DMS79 (cell line): ENCODE results near the gene ARHGEF1.

ENCODE experiments used
- DNase-seq: peaks from one replicate; lab custom pipeline; 2025; lab: John Stamatoyannopoulos, UW

The ARHGEF1 gene

GRCh38 chr19:41882568-41883462 is at the start of gene ARHGEF1:
Gene ARHGEF1 (plus strand): TSS chr19:41883184. CDS start chr19:41888083, 4,899 bp downstream.
- no peak for DNase-seq

GRCh38 chr19:41837981-41838708 is 44.8 kb upstream of the ARHGEF1 start:
- no peak for DNase-seq

DNA sequence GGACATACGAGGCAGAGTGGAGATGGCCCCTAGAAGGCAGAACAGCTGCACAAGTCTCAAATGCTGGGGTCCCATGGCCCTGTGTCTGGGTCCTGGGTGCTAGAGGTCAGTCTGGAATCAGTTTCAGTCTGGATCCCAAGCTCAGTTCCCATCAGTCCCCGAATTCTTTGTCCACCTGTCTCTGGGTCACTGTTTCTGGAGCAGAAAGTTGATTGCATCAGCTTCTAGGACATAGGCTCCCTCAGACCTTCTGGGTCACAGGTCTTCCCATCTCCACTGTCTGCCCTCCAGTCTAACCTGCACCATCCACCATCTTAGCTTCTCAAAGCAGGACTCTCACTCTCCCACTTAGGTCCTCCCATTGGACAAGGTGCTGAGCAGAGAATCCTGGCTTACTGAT is 43.8 kb upstream of the ARHGEF1 start:
- no peak for DNase-seq

GRCh38 chr19:41843371-41843770 is 39.6 kb upstream of the ARHGEF1 start:
- DNase-seq, result no peak

DNA sequence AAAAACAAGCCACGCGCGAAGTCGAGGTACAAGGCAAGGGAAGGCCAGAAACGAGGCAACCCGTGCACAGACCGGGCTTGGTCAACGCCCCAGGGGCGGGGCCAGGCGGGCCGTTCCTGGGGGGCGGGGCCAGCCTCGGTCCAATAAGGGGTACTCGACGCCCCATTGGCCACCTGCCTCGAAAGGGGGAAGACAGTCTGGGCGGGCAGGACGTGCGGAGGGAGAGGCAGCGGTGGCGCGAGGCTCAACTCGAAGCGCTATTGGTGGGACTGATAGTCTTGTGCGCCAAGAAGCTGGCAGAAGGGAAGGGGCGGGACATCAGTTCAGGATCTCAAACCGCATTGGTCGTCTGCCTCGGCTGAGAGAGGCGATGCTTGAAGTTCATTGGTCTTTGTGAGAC is 38.4 kb upstream of the ARHGEF1 start, which contains the start of gene LYPD4:
Gene LYPD4, minus strand, starts transcription at position 83 of the 400 bp plus-strand sequence. CDS start 5,398 bp downstream, outside the sequence.
- no peak for DNase-seq

DNA sequence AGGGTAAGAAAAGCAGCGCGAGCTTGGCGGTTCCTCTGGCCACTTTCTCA is 38.2 kb upstream of the ARHGEF1 start, which contains the start of gene DMRTC2:
Gene DMRTC2, plus strand, starts transcription at position 42 of the 50 bp plus-strand sequence. CDS start 2,387 bp downstream, outside the sequence.
- DNase-seq, result no peak

GRCh38 chr19:41845051-41845590 is 37.9 kb upstream of the ARHGEF1 start:
- no peak for DNase-seq

GRCh38 chr19:41847351-41848105 is 35.5 kb upstream of the ARHGEF1 start:
- DNase-seq, result no peak

GRCh38 chr19:41848666-41849065 is 34.3 kb upstream of the ARHGEF1 start:
- DNase-seq, result no peak

DNA sequence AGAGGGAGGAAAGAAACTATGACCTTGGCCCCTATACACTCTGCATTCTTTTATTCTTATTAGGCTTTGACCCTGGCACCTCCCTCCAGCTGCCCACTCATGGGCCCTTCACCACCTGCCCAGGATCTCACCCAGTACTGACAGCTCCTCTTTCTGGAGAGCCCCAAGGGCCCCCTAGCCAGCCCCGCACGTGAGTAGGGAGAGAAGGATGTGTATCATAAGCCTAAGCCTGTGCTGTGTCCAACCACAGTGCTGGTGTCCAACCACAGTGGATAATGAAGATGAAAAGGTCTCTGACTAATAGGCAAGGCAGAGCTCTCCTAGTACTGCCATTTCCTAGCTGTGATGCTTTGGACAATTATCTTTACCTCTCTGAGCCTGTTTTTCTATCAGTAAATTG is 33.9 kb upstream of the ARHGEF1 start:
- no peak for DNase-seq

GRCh38 chr19:41850381-41850780 is 32.6 kb upstream of the ARHGEF1 start:
- DNase-seq, result no peak

- no peak for DNase-seq
Observed at GRCh38 chr19:41851456-41851855, 31.5 kb upstream of the ARHGEF1 start.

DNA sequence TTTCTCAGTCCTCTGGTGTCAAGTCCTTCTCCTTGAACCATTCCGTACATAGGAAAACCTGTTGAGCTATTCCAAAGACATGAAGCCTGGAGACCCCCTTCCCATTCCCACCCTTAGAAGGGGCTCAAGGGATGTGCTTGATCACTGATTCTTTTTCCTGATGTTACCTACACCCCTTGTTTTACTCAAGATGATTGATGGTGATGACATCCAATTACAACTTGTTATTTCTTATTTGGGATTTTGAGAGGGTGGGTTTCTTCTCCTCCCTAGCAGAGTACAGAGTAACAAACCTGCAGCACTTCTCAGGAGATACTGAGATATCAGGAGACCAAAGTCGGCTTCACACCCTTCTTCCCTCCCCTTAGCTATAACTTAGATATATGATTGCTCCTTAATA is 29.6 kb upstream of the ARHGEF1 start:
- DNase-seq, result no peak

- DNase-seq, result no peak
Observed at GRCh38 chr19:41853768-41854167, 29.2 kb upstream of the ARHGEF1 start.

DNA sequence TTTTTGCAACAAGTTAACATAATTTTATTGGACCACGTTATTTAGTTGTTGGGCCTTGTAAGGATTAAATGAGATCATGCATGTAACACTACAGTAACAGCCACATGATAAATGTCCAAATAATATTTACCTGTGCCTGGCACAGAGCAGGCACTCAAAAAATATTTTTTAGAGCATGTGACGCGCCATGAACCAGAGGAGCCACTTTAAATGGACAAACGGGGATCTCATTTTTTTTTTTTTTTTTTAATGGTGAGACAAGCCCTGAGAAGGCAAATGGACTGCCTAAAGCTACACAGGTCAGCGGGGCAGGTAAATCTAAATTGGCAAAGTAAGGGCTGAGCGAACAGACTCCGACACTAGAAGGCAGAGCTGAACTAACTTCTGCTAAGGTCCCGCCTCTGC is 23.8 kb upstream of the ARHGEF1 start:
- no peak for DNase-seq

DNA sequence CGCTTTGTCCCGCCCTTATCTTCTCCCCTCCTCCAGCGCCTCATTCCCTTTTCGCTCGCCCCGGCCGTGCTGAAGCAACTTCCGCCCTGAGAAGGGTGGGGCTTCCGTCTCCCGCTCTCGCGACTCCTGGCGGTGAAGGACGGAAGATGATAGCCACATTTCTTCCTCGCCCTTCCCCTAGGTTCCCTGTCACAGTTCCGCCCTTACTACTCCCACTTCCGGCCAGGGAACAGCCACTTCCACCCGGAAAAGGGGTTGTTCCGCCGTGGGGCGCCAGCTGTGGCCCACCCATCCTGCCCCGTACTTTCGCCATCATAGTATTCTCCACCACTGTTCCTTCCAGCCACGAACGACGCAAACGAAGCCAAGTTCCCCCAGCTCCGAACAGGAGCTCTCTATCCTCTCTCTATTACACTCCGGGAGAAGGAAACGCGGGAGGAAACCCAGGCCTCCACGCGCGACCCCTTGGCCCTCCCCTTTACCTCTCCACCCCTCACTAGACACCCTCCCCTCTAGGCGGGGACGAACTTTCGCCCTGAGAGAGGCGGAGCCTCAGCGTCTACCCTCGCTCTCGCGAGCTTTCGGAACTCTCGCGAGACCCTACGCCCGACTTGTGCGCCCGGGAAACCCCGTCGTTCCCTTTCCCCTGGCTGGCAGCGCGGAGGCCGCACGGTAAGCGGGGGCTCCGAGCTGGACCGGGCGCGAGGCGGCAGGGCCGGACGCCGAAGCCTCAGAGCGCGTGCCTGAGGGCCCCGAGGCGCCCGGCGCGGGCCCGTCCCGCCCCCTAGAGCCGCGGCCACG is 23.2 kb upstream of the ARHGEF1 start, which contains the start of gene RPS19:
Gene RPS19, plus strand, starts transcription at position 638 of the 801 bp plus-strand sequence. CDS start 520 bp downstream, outside the sequence.
- DNase-seq, result peak; percentile 96

DNA sequence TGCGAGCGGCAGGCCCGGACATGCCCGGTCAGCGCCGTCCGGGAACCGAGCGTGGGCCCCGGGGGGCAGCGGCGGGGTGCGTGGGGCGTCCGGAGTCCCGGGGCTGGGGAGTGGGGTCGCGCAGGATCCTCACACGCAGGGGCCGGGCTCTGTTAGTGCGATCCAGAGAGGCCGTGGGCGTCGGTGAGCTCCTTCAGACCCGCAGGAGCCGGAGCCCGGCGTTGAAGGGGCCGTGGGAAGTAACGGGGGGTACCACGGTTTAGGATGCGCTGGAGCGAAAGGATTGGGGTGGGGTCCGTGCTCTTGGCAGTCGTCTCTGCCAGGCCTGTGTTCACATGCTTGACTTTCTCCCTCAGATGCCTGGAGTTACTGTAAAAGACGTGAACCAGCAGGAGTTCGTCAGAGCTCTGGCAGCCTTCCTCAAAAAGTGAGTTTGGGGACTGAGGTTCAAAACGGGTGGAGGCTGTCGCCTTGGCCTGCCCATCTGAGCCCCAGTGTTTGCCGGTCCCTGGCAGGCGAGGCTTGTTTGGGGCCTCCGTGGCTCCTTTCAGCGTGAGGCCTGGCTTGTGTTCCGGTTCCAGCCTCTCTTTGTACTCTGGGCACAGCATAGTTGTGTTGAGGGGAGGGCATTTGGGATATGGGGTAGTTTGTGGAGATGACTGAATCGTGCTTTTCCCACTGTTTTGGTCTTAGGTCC is 22.4 kb upstream of the ARHGEF1 start:
- no peak for DNase-seq

GRCh38 chr19:41861116-41861768 is 21.7 kb upstream of the ARHGEF1 start:
- DNase-seq, result peak; percentile 47

DNA sequence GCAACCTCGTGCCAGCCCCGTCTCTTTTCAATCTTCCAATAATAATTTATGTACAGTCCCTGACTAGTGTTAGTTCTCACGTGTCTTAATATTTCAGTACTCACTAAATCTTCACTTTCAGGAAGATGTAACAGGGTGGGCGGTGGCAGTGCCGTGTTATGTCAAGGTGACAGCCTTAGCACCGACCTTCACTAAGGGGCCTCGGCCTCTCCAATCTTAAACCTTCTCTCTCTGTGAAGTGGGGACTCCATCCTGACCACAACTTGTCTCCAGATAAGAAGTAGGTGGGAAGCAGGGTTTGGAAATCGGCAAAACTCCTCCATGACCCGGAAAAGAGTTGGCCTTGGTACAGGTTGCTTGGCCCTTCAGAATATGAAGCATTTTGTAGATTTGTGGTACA is 21.1 kb upstream of the ARHGEF1 start:
- DNase-seq, result no peak

DNA sequence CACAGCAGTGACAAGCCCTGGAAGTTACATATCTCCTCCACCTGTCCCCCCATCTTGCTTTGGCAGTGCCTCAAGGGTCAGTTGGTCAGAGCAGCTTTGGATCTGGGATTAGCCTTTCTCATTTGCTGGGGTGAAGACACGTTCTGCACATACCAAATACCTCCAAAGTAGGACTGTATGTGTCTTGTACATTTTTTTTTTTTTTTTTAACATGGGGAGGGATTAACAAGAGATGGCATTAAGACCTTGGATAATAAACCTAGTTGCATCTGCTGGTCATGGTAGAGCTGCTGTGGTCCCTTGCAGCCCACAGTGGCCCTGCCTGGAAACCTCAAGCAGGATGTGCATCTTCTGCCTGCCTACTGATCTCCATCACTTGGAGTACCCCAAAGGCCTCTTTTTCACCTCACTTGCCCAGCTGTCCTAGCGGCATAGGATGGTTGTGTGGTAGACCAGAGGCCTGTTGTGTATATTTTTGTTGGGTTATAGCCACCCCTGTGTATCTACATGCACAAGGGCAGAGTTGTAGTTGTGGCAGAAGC is 20.5 kb upstream of the ARHGEF1 start:
- DNase-seq, result no peak
